Nephron (organoid): Measurements from ENCODE around the gene WIPF2.
A peak's percentile ranks its signal among the peaks of the same experiment; 100 is the strongest.

Experiments
- H3K27ac Mint-ChIP-seq, 3 experiments: 2 replicates each; pipeline ENCODE4 v1.8.0; 2020; ENCODE audit warnings: mixed read lengths in 3 of 3, mild to moderate bottlenecking in 2 of 3, moderate library complexity in 1 of 3
- H3K27me3 Mint-ChIP-seq: 2 replicates; pipeline ENCODE4 v1.8.0; 2021; ENCODE audit warnings: low read depth, mild to moderate bottlenecking, moderate library complexity, mixed read lengths
- H3K36me3 Mint-ChIP-seq: 2 replicates; pipeline ENCODE4 v1.8.0; 2020; ENCODE audit warnings: low read depth, mixed read lengths
- H3K4me1 Mint-ChIP-seq: 2 replicates; pipeline ENCODE4 v1.8.0; 2020; ENCODE audit warnings: mixed read lengths
- H3K4me3 Mint-ChIP-seq, 3 experiments: 2 replicates each; pipeline ENCODE4 v1.8.0; 2020; ENCODE audit warnings: mild to moderate bottlenecking in 3 of 3, mixed read lengths in 3 of 3, moderate library complexity in 2 of 3
- H3K9me3 Mint-ChIP-seq: 2 replicates; pipeline ENCODE4 v1.8.0; 2020; ENCODE audit warnings: mixed read lengths
- CTCF ChIP-seq, 3 experiments: fragments of 200-600 bp; sonication (generic); IDR thresholded peaks; one replicate each; pipeline ENCODE4 v1.5.0; 2021; ENCODE audit warnings: antibody characterized with exemption in 3 of 3; ENCODE audit not compliant: unreplicated experiment in 3 of 3

Gene WIPF2

GRCh38 chr17:40251576-40251975 is 32.5 kb downstream of the WIPF2 start:
- TF ChIP-seq CTCF (IDR thresholded peaks at IDR 0.05; ENCODE audit: unreplicated experiment in 3 of 3): no peak
- peaks cover 16% of the 10 kb centered on the region for H3K4me1 Mint-ChIP-seq
- H3K9me3 Mint-ChIP-seq: no peaks in the 10 kb centered on the region
- peaks cover 8% of the 10 kb centered on the region for H3K36me3 Mint-ChIP-seq
- peak overlapping the region in 2 of 3 experiments; percentile 28 to 46 for H3K27ac Mint-ChIP-seq
- no peaks in the 10 kb centered on the region for H3K27me3 Mint-ChIP-seq
- H3K4me3 Mint-ChIP-seq: no peak overlapping the region

GRCh38 chr17:40253565-40253964 is 34.5 kb downstream of the WIPF2 start:
- Mint-ChIP-seq H3K4me1 (peaks cover 16% of the 10 kb centered on the region), H3K27ac (no peak overlapping the region), H3K27me3 (no peaks in the 10 kb centered on the region), H3K9me3 (no peaks in the 10 kb centered on the region), H3K36me3 (peaks cover 23% of the 10 kb centered on the region), H3K4me3 (no peak overlapping the region)
- no peak for TF ChIP-seq CTCF (IDR thresholded peaks at IDR 0.05; ENCODE audit: unreplicated experiment in 3 of 3)

- Mint-ChIP-seq H3K36me3 (peaks cover 54% of the 10 kb centered on the region), H3K27me3 (no peaks in the 10 kb centered on the region), H3K4me1 (no peaks in the 10 kb centered on the region), H3K9me3 (no peaks in the 10 kb centered on the region), H3K4me3 (no peak overlapping the region), H3K27ac (no peak overlapping the region)
- TF ChIP-seq CTCF (IDR thresholded peaks at IDR 0.05; ENCODE audit: unreplicated experiment in 3 of 3): no peak
Measured at GRCh38 chr17:40259505-40259904, 40.4 kb downstream of the WIPF2 start.

- peaks cover 54% of the 10 kb centered on the region for H3K36me3 Mint-ChIP-seq
- H3K27ac Mint-ChIP-seq: no peak overlapping the region
- H3K27me3 Mint-ChIP-seq: no peaks in the 10 kb centered on the region
- H3K9me3 Mint-ChIP-seq: no peaks in the 10 kb centered on the region
- H3K4me3 Mint-ChIP-seq: no peak overlapping the region
- no peak for TF ChIP-seq CTCF (IDR thresholded peaks at IDR 0.05; ENCODE audit: unreplicated experiment in 3 of 3)
- no peaks in the 10 kb centered on the region for H3K4me1 Mint-ChIP-seq
Measured at GRCh38 chr17:40260528-40260927, 41.4 kb downstream of the WIPF2 start.

- no peaks in the 10 kb centered on the region for H3K9me3 Mint-ChIP-seq
- H3K27me3 Mint-ChIP-seq: no peaks in the 10 kb centered on the region
- peaks cover 30% of the 10 kb centered on the region for H3K36me3 Mint-ChIP-seq
- TF ChIP-seq CTCF (IDR thresholded peaks at IDR 0.05; ENCODE audit: unreplicated experiment in 3 of 3): no peak
- H3K4me3 Mint-ChIP-seq: no peak overlapping the region
- no peak overlapping the region for H3K27ac Mint-ChIP-seq
- no peaks in the 10 kb centered on the region for H3K4me1 Mint-ChIP-seq
Measured at GRCh38 chr17:40264458-40265185, 45.5 kb downstream of the WIPF2 start.

- H3K36me3 Mint-ChIP-seq: peaks cover 28% of the 10 kb centered on the region
- H3K27ac Mint-ChIP-seq: no peak overlapping the region
- no peak overlapping the region for H3K4me3 Mint-ChIP-seq
- TF ChIP-seq CTCF (IDR thresholded peaks at IDR 0.05; ENCODE audit: unreplicated experiment in 3 of 3): no peak
- no peaks in the 10 kb centered on the region for H3K9me3 Mint-ChIP-seq
- no peaks in the 10 kb centered on the region for H3K4me1 Mint-ChIP-seq
- no peaks in the 10 kb centered on the region for H3K27me3 Mint-ChIP-seq
Measured at GRCh38 chr17:40265337-40265736, 46.2 kb downstream of the WIPF2 start.
